GOT3 (cell line): ENCODE data around the gene MYMK.
"Not testable (repeated sequence)": the region's sequence is repeated elsewhere in the genome, so short reads cannot be mapped to it uniquely, and the experiment has no call there.

Experiments used
- DNase-seq: peaks from one replicate; lab custom pipeline; 2025; ENCODE audit warnings: mixed read lengths; lab: John Stamatoyannopoulos, UW

MYMK gene, protein sequence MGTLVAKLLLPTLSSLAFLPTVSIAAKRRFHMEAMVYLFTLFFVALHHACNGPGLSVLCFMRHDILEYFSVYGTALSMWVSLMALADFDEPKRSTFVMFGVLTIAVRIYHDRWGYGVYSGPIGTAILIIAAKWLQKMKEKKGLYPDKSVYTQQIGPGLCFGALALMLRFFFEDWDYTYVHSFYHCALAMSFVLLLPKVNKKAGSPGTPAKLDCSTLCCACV

DNA sequence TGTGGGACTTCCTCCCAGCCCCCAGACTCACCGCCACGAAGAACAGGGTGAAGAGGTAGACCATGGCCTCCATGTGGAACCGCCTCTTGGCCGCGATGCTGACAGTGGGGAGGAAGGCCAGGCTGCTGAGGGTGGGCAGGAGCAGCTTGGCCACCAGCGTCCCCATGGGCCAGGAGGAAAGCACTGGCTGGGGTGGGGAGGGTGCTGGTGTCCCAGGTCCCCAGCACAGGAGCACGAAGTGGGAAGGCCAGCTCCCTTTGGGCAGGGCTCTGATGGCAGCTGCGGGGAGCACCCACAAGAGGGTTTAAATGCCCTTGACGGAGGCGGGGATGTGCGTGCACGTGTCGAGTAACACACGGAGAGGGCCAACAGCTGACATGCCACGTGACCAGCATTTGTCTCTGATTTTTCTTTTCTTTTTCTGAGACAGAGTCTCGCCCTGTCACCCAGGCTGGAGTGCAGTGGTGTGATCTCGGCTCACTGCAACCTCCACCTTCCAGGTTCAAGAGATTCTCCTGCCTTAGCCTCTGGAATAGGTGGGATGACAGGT is at the start of gene MYMK:
MYMK (minus strand) TSS at position 281 of the 550 bp plus-strand sequence; CDS start at position 166, 115 bp downstream.
- no peak for DNase-seq

DNA sequence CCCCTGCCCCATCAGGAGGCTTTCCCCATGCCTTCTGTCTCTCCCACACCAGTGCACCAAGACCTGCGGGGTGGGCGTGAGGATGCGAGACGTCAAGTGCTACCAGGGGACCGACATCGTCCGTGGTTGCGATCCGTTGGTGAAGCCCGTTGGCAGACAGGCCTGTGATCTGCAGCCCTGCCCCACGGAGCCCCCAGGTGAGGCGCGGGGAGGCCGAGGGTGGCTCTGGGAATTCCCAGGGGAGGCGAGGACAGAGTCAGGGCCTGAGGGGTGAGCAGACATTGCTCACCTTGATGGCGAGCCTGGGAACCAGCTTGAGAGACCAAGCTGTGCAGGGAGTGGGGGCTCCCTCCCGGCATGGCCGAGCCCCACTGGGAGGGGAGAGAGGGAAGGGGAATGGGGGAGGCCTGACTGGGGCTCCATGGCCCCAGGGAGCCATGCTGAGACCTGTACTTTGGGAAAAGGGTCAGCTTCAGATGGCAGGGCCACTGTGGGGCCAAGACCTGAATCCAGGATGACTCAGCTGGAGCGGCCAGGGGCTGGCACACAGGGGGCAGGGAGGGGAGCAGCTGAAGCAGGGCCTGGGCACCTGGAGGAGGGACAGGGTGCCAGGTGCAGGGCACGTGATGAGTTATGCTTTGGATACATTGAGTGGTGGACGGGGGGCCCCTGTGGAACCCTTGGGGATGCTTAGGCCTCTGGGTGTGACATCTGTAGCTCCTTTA is 49.2 kb upstream of the MYMK start:
- DNase-seq = no peak

DNA sequence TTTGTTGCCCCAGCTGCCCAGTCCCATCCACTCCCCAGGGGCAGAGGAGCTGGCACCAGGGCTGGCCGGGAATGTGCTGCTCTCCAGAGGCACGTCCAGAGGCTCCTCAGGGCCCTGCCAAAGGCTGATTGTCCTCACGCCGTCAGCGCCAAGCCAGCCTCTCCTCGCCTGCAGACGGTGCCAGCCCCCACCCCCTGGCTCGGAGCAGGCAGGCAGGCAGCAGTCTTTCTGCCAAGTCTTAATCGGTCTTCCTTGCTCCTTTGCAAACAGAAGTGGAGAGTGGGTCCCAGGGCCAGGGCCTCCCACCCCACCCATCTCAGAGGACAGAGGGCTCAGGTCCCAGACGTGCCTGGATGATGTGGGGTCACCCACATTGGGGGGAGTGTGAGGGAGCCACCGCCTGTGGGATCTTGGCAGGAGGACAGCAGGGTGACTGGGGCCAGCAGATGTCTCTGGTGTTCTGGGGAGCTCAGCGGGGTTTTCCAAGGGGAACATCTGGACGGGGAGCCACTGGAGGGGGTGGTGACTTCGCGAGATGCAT is 48.1 kb upstream of the MYMK start:
- DNase-seq = no peak

DNA sequence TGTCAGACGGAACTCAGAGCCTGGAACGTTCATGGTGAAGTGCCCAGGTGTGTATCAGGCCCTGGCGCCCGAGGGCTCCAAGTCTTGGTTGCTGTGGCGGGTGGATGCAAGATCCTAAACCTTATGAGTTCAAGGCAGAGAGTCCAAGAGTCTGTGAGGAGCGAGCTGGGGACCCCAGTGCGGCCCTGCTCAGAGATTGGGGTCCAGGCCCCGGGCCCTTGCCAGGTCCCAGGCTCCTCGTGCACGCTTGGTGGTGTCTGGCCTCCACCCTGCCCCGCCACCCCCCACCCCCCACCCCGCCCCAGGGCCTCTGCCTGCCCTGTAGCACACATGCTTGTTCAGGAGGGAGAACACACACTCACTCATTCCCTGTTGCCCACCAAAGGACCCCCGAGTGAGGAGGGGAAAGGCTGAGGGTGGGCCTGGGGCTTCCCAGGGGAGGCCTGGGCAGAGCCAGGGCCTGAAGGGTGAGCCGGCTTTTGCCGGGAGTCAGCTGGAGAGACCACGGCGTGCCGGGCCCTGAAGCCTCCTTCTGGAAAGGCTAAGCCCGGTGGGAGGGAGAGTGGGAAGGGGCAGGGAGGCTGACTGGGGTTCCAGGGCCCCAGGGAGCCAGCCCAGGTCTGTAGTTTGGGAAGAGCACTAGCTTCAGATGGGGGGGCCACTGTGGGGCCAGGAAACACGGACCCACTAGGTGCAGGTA is 47.3 kb upstream of the MYMK start:
- no peak for DNase-seq

DNA sequence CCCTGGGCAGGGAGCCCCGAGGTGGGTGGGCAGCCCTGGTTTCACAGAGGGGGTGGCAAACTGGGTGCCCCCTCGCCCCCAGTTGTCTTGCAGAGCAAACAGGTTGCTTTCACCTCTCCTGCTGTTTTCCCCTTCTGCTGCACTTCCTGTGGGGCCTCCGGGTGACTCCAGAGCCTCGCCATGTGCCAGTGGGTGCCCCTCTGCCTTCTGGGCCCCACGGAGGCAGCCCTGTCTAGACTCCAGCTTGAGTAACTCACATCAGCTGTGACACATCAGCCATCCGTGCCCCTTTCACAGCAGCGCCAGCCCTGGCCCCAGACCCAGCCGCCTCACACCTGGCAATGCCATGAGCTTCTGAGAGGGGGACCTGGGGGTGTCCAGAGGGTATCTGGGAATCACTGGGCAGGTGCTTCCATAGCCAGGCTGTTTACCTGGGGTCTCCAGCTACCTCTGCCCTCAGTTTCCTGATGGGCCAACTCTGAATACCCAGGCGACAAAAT is 46.7 kb upstream of the MYMK start:
- no peak for DNase-seq

DNA sequence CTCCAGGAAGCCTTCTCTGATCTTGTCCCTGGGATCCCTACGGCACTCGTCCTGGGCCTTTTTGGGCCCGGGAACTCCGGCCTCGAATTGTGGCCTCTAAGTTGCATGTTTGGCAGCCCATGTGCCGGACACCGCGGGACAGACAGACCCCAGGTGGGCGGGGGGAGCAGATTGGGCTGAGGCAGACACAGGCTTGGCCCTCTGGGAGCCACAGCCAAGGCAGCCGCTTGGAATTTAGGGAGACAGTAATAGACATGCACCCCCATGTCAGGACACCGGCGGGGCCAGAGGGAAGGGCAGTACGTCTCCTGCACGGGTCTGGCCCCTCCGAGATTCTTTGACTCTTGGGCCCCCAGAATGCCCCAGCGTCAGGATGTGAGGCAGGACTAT is 45.9 kb upstream of the MYMK start:
- no peak for DNase-seq

DNA sequence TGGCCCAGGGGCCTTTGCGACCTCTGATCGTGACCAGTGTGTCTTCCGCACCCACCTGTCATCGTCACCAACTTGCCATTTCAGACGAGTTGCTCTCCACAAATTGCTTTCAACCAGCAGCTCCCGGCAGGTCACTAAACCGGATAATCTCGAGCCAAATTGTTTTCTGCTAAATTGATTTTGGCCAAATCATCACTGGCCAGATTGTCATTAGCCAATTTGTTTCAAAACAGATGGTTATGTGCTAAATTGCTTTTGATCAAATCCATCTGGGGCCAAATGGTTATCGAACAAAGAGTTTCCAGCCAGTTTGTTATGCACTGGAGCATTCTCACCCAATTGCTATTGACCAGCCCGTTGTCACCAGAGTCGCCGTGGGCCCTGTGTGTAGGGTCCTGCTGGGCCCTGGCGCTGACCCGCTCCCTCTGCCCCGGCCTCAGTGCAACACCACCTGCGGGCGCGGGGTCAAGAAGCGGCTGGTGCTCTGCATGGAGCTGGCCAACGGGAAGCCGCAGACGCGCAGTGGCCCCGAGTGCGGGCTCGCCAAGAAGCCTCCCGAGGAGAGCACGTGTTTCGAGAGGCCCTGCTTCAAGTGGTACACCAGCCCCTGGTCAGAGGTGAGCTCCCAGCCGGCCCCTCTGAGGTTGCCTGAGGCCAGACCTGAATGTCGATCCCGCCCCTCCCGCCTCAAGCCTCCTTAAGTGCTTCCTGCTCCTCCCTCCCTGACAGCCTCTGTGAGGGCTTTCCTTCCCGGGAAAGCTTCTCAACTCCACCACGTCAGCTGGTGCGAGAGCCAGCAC is 45.3 kb upstream of the MYMK start:
- no peak for DNase-seq

DNA sequence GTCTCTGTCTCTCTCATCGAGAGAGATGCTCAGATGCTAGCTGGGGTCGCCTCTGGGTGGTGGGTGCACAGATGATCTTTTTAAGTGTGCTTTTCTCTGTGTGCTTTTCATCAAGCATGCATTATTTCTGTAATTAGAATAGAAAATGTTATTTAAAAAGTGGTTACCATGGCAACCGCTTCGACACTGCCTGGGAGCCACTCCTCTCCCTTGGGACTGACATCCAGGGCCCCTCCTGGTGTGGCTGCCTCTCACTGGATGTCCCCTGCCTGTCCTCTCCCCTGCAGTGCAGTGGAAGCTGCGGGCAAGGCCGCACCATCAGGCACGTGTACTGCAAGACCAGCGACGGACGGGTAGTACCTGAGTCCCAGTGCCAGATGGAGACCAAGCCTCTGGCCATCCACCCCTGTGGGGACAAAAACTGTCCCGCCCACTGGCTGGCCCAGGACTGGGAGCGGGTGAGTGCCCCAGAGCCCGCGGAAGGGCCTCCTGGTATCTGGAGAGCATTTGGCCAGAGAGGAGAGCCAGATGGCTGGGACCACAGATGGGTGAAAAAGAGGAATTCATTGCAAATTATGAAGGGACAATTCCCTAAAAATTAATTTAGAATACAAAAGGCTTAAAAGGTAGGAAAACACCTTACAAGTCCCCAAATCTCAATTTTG is 44.5 kb upstream of the MYMK start:
- no peak for DNase-seq

DNA sequence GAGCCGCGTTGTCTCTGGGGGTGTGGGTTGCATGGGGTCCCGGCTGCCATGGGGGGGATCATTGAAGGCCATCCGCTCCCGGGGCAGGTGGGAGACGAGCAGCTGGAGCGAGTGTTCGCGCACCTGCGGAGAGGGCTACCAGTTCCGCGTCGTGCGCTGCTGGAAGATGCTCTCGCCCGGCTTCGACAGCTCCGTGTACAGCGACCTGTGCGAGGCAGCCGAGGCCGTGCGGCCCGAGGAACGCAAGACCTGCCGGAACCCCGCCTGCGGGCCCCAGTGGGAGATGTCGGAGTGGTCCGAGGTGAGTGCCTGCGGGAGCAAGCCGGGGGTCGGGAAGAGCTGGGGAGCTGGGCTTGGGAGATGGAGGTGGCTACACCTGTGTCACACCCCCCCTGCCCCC is 43.4 kb upstream of the MYMK start:
- DNase-seq = no peak

DNA sequence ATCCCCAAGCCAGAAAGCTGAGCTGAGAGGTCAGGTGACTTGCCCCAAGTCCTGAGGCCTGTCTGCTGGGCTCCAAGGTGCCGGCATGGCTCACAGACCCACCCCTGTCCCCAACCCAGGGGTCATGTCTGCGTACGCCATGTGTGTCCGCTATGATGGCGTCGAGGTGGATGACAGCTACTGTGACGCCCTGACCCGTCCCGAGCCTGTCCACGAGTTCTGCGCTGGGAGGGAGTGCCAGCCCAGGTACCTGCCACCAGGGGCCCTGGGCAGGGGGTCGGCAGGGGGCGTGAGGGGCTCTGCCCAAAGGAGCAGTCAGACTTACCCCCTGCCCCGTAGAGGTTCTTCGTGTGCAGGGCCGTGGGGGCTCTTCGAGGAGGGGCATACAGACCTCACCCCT is 42.1 kb upstream of the MYMK start:
- no peak for DNase-seq

DNA sequence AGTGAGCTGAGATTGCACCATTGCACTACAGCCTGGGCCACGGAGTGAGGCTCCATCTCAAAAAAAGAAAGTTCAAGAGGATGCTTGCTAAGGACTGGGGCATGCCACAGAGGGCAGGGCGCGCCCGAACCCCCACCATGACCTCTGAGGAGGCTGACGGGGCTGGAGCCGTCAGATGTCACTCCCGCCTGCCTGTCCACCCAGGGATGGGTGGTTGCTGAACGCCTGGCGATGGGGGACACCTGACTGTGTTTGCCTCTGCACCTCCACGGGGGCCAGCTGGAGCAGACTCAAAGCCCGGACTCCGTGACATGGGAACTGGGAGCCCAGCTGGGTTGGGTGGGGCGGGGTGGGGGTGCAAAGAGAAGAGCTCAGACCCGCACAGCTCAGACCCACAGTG is 41.6 kb upstream of the MYMK start:
- no peak for DNase-seq

DNA sequence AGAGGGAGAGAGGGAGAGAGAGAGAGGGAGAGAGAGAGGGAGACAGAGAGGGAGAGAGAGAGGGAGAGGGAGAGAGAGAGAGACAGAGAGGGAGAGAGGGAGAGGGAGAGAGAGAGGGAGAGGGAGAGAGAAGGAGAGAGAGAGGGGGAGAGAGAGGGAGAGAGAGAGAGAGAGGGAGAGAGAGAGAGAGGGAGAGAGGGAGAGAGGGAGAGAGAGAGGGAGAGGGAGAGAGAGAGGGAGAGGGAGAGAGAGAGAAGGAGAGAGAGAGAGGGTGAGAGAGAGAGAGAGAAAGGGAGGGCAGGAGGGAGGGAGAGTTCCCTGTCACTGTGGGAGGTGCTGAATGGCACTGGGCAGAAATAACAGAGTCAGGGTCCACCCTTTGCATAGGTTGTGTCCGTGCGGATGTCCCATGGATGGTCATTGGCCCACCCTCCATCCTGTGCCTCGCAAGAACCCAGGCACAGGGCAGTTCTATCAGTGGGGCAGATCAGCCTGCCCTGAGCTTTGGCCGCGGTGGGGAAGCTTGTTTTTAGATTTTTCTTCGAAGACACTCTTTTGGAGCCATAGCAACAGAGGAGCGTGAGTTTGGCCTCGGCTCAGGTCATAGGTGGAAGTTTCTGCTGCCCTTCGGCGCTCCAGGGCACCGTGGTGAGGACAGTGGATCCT is 39.8 kb upstream of the MYMK start:
- DNase-seq = no peak

DNA sequence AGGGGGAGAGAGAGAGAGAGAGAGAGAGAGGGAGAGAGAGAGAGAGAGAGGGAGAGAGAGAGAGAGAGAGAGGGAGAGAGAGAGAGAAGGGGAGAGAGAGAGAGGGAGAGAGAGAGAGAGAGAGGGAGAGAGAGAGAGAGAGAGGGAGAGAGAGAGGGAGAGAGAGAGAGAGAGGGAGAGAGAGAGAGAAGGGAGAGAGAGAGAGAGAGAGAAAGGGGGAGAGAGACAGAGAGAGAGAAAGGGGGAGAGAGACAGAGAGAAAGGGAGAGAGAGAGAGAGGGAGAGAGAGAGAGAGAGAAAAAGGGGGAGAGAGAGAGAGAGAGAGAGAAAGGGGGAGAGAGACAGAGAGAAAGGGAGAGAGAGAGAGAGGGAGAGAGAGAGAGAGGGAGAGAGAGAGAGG is 39.1 kb upstream of the MYMK start:
- DNase-seq = not testable (repeated sequence)

DNA sequence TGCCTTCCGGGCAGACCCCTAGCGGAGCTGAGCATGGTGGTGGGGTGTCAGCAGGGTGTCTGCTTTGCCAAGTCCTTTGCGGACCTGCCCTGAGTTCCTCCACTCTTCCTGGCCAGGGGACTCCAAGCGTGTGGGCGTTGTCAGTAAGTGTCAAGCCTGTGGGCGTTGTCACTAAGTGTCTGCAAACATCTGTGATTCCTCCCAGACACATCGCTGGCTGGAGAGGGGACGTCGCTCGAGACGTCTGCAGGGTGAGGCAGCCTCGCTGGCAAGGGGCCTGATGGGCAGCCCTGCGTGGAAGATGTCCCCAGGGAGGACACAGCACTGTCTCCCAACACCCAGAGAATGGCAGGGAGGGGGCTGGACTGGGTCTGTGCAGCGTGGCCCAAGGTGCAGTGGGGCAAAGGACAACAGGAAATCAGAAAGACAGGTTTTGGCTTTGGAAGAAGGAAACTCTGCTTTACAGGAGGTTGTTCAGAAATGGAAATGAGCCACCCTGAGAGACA is 38.6 kb upstream of the MYMK start:
- DNase-seq = no peak

DNA sequence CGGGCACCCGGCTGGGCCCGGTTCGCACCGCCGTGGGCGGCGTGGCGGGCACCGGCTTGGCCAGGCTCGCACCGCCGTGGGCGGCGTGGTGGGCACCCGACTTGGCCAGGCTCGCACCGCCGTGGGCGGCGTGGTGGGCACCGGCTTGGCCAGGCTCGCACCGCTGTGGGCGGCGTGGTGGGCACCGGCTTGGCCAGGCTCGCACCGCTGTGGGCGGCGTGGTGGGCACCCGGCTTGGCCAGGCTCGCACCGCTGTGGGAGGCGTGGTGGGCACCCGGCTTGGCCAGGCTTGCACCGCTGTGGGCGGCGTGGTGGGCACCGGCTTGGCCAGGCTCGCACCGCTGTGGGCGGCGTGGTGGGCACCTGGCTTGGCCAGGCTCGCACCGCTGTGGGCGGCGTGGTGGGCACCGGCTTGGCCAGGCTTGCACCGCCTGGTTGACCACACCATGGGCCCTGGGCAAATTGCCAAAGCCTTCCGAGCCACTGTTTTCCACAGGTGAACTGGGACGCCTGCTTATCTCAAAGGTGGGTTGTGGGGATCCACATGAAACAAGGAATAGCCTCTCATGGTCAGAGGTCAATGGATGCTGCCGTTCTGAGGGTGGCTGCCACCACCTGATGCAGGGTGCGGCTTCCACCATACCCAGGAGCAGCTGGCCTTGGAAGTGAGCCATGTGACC is 38.0 kb upstream of the MYMK start:
- no peak for DNase-seq

DNA sequence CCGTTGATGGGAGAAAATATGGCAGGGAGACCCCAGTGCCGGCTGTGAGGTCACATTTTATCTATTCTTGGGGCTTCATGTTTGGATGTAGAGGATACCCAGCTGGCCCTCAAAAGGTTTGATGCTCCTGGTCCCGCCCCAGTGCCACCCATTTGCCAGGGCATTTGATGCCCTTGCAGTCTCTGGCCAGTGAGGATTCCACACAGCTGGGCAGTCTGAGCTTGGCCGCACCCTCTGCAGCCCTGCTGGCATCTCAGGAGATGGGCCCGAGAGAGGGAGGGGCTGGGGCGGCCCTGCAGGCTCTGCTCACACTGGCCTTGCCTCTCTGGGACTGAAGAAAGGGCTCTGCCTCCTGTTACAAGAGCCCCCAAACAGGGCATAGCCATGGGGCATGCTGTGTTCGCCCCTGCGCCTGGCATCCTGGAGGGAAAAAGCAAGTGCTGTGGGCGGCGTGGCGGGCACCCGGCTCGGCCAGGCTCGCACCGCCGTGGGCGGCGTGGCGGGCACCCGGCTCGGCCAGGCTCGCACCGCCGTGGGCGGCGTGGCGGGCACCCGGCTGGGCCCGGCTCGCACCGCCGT is 37.3 kb upstream of the MYMK start:
- DNase-seq = no peak

DNA sequence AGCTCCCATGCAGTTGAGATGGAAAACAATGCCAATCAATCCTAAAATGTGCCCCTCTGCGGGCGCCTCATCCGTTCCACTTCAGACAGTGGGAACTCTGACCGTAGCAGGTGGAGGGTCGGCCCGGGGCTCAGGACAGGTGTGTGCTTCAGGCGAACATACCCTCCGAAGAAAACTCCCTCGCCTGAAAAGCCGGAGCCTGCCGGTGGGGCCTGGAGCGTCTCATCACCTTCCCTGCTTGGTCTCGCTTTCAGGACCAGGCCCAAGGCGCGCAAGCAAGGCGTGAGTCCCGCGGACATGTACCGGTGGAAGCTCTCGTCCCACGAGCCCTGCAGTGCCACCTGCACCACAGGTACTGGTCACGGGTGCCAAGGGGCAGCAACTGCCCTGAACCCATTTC is 36.2 kb upstream of the MYMK start:
- DNase-seq = no peak

DNA sequence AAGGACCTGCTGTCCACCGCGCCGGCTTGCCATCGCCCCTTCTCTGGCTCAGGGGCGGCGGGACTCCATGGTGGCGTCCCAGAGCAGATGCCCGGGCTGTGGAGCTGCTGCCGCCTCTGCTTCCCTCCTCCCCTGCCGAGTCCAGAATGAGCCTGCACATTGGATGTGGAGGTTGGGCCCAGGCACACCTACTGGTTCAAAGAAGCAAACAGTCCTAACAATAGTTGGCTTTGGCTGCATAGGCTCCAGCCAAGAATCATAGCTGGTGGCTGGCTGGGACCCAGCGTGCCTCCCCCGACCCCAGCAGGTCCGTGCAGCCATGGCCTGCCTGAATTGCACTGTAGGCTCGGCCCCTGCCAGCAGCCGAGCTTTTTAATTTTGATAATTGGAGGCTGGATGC is 35.6 kb upstream of the MYMK start:
- DNase-seq = no peak
